Esophagus squamous epithelium (tissue), 5 donors: ENCODE data around the gene RBP3. TPM values are rescaled to one million over a fixed set of nuclear protein-coding genes. Genes with fewer than 3 reads are reported as not detected.

Experiments used
- DNase-seq: peaks from one replicate; lab custom pipeline; 2025; lab: John Stamatoyannopoulos, UW
- H3K27ac ChIP-seq, 4 donors: fragments of 200-600 bp; sonication (generic); one replicate each; pipeline ENCODE4 v1.5.1; 2016 to 2019; ENCODE audit warnings: mild to moderate bottlenecking in 1 of 4
- H3K27me3 ChIP-seq, 4 donors: fragments of 200-600 bp; sonication (generic); 1 replicate in 3 of 4; 2 replicates in 1 of 4; pipeline versions ENCODE4 v1.5.1 to v1.6.0; 2017 to 2021; ENCODE audit warnings: antibody characterized with exemption in 1 of 4
- H3K36me3 ChIP-seq, 3 donors: fragments of 200-600 bp; sonication (generic); one replicate each; pipeline ENCODE4 v1.5.1; 2016 to 2019
- H3K4me1 ChIP-seq, 3 donors: fragments of 200-600 bp; sonication (generic); one replicate each; pipeline ENCODE4 v1.5.1; 2017 to 2019
- H3K4me3 ChIP-seq, 4 donors: fragments of 200-600 bp; sonication (generic); 1 replicate in 3 of 4; 2 replicates in 1 of 4; pipeline ENCODE4 v1.5.1; 2016 to 2019; ENCODE audit warnings: mild to moderate bottlenecking in 2 of 4, moderate library complexity in 1 of 4
- H3K9me3 ChIP-seq, 3 donors: fragments of 200-600 bp; sonication (generic); one replicate each; pipeline ENCODE4 v1.5.1; 2016 to 2019
- CTCF ChIP-seq, 6 experiments: fragments of 450-650 bp in 4 of 6; fragments of 200-600 bp in 2 of 6; sonication (generic) in 2 of 6; IDR thresholded peaks; one replicate each; pipeline ENCODE4 v1.5.1; 2016 to 2019; ENCODE audit warnings: antibody characterized with exemption in 6 of 6, mild to moderate bottlenecking in 4 of 6, moderate library complexity in 4 of 6
- POLR2A ChIP-seq, 4 donors: fragments of 450-650 bp; IDR thresholded peaks; one replicate each; pipeline ENCODE4 v1.6.1; 2017; ENCODE audit warnings: antibody characterized with exemption in 4 of 4, mild to moderate bottlenecking in 4 of 4, moderate library complexity in 3 of 4
- WGBS, 2 donors: methylation state at CpG; one replicate each; pipeline ENCODE4 v1.1.5; 2018; 5-methylcytosine and 5-hydroxymethylcytosine counted together
- intact Hi-C: fragments of 100-400 bp; cut with DNase I; formaldehyde crosslinking; loops from one replicate; pipeline ENCODE4 v1.15.0; 2022
- total RNA-seq, 4 donors: library from RNA; depleted of rRNA; stranded (reverse); fragments of >200 nt; gene quantifications; one replicate each; pipeline ENCODE4 v1.1.0, GENCODE V29; 2016
- donor health status: DM: yes; HTN: yes; CAD: no.

RBP3 gene
- total RNA-seq, 4 donors from 2014 or later = not detected

DNA sequence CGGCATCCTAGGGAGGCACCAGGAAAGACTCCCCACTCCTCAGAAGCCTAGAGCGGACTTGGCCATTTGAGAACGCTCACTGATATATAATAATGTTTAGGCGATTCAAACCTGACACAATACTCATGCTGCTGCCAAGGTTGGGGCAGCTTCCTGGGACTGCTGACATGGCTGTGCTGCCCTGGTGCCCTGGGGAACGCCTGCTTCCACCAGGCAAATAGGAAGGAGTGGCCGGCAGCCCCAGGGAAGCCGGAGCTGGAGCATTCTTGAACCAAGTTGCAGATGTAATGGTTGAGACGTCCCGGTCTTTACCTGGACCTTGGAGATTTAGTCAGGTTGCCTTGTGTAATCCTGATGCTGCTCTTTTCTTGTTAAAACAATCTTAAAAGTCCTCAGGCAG lies 39.4 kb upstream of the RBP3 start:
- TF ChIP-seq CTCF (IDR thresholded peaks at IDR 0.05) (no peak), POLR2A (IDR thresholded peaks at IDR 0.05) (no peak)
- intact Hi-C loops = no loop called here
- Histone ChIP-seq H3K27me3 (peaks cover 0 to 38% (median 0%) of the 10 kb centered on the region in 4 donors), H3K36me3 (no peaks in the 10 kb centered on the region), H3K4me3 (no peak overlapping the region), H3K27ac (no peak overlapping the region), H3K4me1 (peaks cover 10 to 16% (median 11%) of the 10 kb centered on the region in 3 donors), H3K9me3 (no peaks in the 10 kb centered on the region)
- WGBS, 2 donors = 81 to 88% methylated on average over 4 to 6 of the region's 9 CpGs
- no peak for DNase-seq

DNA sequence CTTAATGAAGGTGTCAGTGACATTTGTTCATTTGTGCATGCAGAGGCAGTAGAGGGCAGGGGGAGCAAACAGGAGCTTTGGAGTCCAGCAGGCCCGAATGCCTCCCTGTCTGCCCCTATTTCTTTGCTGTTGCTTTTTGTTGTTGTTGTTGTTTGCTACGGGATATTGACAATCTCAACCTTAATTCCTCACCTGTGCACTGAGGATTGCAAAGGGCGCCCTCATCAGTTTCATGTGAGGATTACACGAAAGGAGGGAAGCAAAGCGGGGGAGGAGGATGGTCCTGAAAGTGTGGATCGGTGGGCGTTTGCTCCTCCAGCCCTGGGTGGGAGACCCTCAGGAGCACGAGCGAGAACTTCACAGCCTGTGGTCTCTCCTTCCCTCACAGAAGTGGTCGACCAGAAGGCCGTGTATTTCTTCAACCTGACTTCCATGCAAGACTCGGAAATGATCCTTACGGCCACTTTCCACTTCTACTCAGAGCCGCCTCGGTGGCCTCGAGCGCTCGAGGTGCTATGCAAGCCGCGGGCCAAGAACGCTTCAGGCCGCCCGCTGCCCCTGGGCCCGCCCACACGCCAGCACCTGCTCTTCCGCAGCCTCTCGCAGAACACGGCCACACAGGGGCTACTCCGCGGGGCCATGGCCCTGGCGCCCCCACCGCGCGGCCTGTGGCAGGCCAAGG lies 38.6 kb upstream of the RBP3 start:
- DNase-seq = no peak
- intact Hi-C loops = loop anchor here (5.0 kb wide), 1 partner anchor 262 kb away; no protein-coding TSS in a partner anchor
- Histone ChIP-seq H3K27me3 (peaks cover 0 to 38% (median 0%) of the 10 kb centered on the region in 4 donors), H3K4me3 (no peak overlapping the region), H3K4me1 (peaks cover 10 to 16% (median 11%) of the 10 kb centered on the region in 3 donors), H3K36me3 (no peaks in the 10 kb centered on the region), H3K9me3 (no peaks in the 10 kb centered on the region), H3K27ac (no peak overlapping the region)
- TF ChIP-seq CTCF (IDR thresholded peaks at IDR 0.05) (peak in 1 of 6 experiments; percentile 29), POLR2A (IDR thresholded peaks at IDR 0.05) (no peak)
- WGBS, 2 donors = 66 to 85% methylated on average over 11 to 19 of the region's 34 CpGs

DNA sequence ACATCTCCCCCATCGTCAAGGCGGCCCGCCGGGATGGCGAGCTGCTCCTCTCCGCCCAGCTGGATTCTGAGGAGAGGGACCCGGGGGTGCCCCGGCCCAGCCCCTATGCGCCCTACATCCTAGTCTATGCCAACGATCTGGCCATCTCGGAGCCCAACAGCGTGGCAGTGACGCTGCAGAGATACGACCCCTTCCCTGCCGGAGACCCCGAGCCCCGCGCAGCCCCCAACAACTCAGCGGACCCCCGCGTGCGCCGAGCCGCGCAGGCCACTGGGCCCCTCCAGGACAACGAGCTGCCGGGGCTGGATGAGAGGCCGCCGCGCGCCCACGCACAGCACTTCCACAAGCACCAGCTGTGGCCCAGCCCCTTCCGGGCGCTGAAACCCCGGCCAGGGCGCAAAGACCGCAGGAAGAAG lies 38.1 kb upstream of the RBP3 start:
- TF ChIP-seq POLR2A (IDR thresholded peaks at IDR 0.05) (no peak), CTCF (IDR thresholded peaks at IDR 0.05) (no peak)
- no peak for DNase-seq
- H3K4me1 ChIP-seq = peaks cover 10 to 16% (median 11%) of the 10 kb centered on the region in 3 donors
- peaks cover 0 to 33% (median 0%) of the 10 kb centered on the region in 4 donors for H3K27me3 ChIP-seq
- 90% methylated on average over 2 of the region's 37 CpGs; no CpG with 5 or more reads in 1 of the 2 donors for WGBS, 2 donors
- H3K9me3 ChIP-seq = no peaks in the 10 kb centered on the region
- intact Hi-C loops = loop anchor here (5.0 kb wide), 1 partner anchor 263 kb away; no protein-coding TSS in a partner anchor
- H3K4me3 ChIP-seq = no peak overlapping the region
- no peaks in the 10 kb centered on the region for H3K36me3 ChIP-seq
- no peak overlapping the region for H3K27ac ChIP-seq

- H3K36me3 ChIP-seq = no peaks in the 10 kb centered on the region
Measured at GRCh38 chr10:47311193-47311931, 36.8 kb upstream of the RBP3 start.

More at GRCh38 chr10:47311193-47311931, 36.8 kb upstream of the RBP3 start:
- intact Hi-C loops = loop anchor here (5.0 kb wide), 1 partner anchor 264 kb away; no protein-coding TSS in a partner anchor
- 12 to 31% methylated on average over 8 to 9 of the region's 10 CpGs for WGBS, 2 donors
- H3K27ac ChIP-seq = peak overlapping the region in 1 of 4 donors; percentile 6
- no peak for TF ChIP-seq POLR2A (IDR thresholded peaks at IDR 0.05)
- TF ChIP-seq CTCF (IDR thresholded peaks at IDR 0.05) = no peak
- no peak for DNase-seq
- H3K4me3 ChIP-seq = no peak overlapping the region
- H3K4me1 ChIP-seq = peaks cover 10 to 16% (median 11%) of the 10 kb centered on the region in 3 donors
- peaks cover 0 to 21% (median 0%) of the 10 kb centered on the region in 4 donors for H3K27me3 ChIP-seq
- H3K9me3 ChIP-seq = no peaks in the 10 kb centered on the region
